HepG2 (cell line): Measurements from ENCODE around the gene CFAP90. TPM values are rescaled to one million over a fixed set of nuclear protein-coding genes. Genes with fewer than 3 reads are reported as not detected.

ENCODE experiments used
- AHR ChIP-seq: IDR thresholded peaks from 2 replicates; pipeline ENCODE4 v1.6.1; 2018; ENCODE audit warnings: missing genetic modification reagents, missing compliant biosample characterization
- ARNT ChIP-seq: fragments of 450-650 bp; IDR thresholded peaks from 2 replicates; pipeline ENCODE4 v1.6.1; 2017
- CENPT ChIP-seq: sonication (generic); formaldehyde crosslinking; IDR thresholded peaks from 2 replicates; pipeline ENCODE4 v1.8.0; 2022; ENCODE audit warnings: low read depth, mild to moderate bottlenecking, moderate library complexity, missing genetic modification reagents
- DR1 ChIP-seq: sonication (generic); formaldehyde crosslinking; IDR thresholded peaks from 2 replicates; pipeline ENCODE4 v1.8.0; 2021; ENCODE audit warnings: mild to moderate bottlenecking, missing genetic modification reagents, inconsistent platforms
- ETV5 ChIP-seq: IDR thresholded peaks from 2 replicates; pipeline ENCODE4 v1.6.1; 2018; ENCODE audit warnings: missing biosample characterization, missing genetic modification reagents, inconsistent platforms, borderline replicate concordance
- GABPB1 ChIP-seq: IDR thresholded peaks from 2 replicates; pipeline ENCODE4 v1.6.1; 2016; ENCODE audit warnings: mild to moderate bottlenecking, missing genetic modification reagents, moderate library complexity, missing compliant biosample characterization
- GZF1 ChIP-seq: sonication (generic); formaldehyde crosslinking; IDR thresholded peaks from 2 replicates; pipeline ENCODE4 v1.5.1; 2020; ENCODE audit warnings: mild to moderate bottlenecking, missing genetic modification reagents
- HDAC6 ChIP-seq: fragments of 200-600 bp; sonication (generic); IDR thresholded peaks from 2 replicates; pipeline ENCODE4 v1.7.0; 2017; ENCODE audit warnings: mild to moderate bottlenecking, antibody characterized with exemption, low read length, low read depth
- HNRNPL ChIP-seq: fragments of 200-400 bp; formaldehyde crosslinking; IDR thresholded peaks from 2 replicates; pipeline ENCODE4 v1.6.1; 2017; ENCODE audit warnings: mild to moderate bottlenecking, low read depth, low read length
- KDM3A ChIP-seq: IDR thresholded peaks from 2 replicates; pipeline ENCODE4 v1.6.1; 2018; ENCODE audit warnings: low read depth, missing compliant biosample characterization
- NAIF1 ChIP-seq: sonication (generic); formaldehyde crosslinking; IDR thresholded peaks from 2 replicates; pipeline ENCODE4 v1.5.0; 2020; ENCODE audit warnings: mild to moderate bottlenecking, missing genetic modification reagents, borderline replicate concordance
- NFE2L2 ChIP-seq: fragments of 150-350 bp; IDR thresholded peaks from 2 replicates; pipeline ENCODE4 v1.6.1; 2014; ENCODE audit warnings: low read length
- PHF8 ChIP-seq: sonication (generic); formaldehyde crosslinking; IDR thresholded peaks from 2 replicates; pipeline ENCODE4 v1.5.0; 2020; ENCODE audit warnings: missing genetic modification reagents
- PRMT3 ChIP-seq: sonication (generic); formaldehyde crosslinking; IDR thresholded peaks from 2 replicates; pipeline ENCODE4 v1.8.1; 2022; ENCODE audit warnings: low read depth, mild to moderate bottlenecking, moderate library complexity, missing genetic modification reagents, borderline replicate concordance
- SALL2 ChIP-seq: sonication (generic); formaldehyde crosslinking; IDR thresholded peaks from 2 replicates; pipeline ENCODE4 v1.8.1; 2023; ENCODE audit warnings: mild to moderate bottlenecking, missing genetic modification reagents, inconsistent platforms
- SP140L ChIP-seq: sonication (generic); formaldehyde crosslinking; IDR thresholded peaks from 2 replicates; pipeline ENCODE4 v1.4.0; 2020; ENCODE audit warnings: missing genetic modification reagents, borderline replicate concordance
- THRA ChIP-seq: sonication (generic); formaldehyde crosslinking; IDR thresholded peaks from 2 replicates; pipeline ENCODE4 v1.4.0; 2020; ENCODE audit warnings: missing genetic modification reagents, borderline replicate concordance
- ZBTB7B ChIP-seq: sonication (generic); formaldehyde crosslinking; IDR thresholded peaks from 2 replicates; pipeline ENCODE4 v1.4.0; 2020; ENCODE audit warnings: missing genetic modification reagents
- ZFP41 ChIP-seq: sonication (generic); formaldehyde crosslinking; IDR thresholded peaks from 2 replicates; pipeline ENCODE4 v1.4.0; 2020; ENCODE audit warnings: mild to moderate bottlenecking, missing genetic modification reagents, borderline replicate concordance
- ZNF17 ChIP-seq: sonication (generic); formaldehyde crosslinking; IDR thresholded peaks from 2 replicates; pipeline ENCODE4 v1.5.0; 2020; ENCODE audit warnings: mild to moderate bottlenecking, missing genetic modification reagents
- ZNF251 ChIP-seq: sonication (generic); formaldehyde crosslinking; IDR thresholded peaks from 2 replicates; pipeline ENCODE4 v1.9.0; 2021; ENCODE audit warnings: mild to moderate bottlenecking, missing genetic modification reagents
- ZNF264 ChIP-seq: sonication (generic); formaldehyde crosslinking; IDR thresholded peaks from 2 replicates; pipeline ENCODE4 v1.4.0; 2020; ENCODE audit warnings: missing genetic modification reagents
- ZNF275 ChIP-seq: sonication (generic); formaldehyde crosslinking; IDR thresholded peaks from 2 replicates; pipeline ENCODE4 v1.8.0; 2022; ENCODE audit warnings: missing genetic modification reagents, mild to moderate bottlenecking, inconsistent platforms, borderline replicate concordance
- ZNF331 ChIP-seq: sonication (generic); formaldehyde crosslinking; IDR thresholded peaks from 2 replicates; pipeline ENCODE4 v1.4.0; 2020; ENCODE audit warnings: missing genetic modification reagents
- ZNF441 ChIP-seq: sonication (generic); formaldehyde crosslinking; IDR thresholded peaks from 2 replicates; pipeline ENCODE4 v1.7.0; 2021; ENCODE audit warnings: missing genetic modification reagents, borderline replicate concordance
- ZNF569 ChIP-seq: sonication (generic); formaldehyde crosslinking; IDR thresholded peaks from 2 replicates; pipeline ENCODE4 v1.5.0; 2020; ENCODE audit warnings: mild to moderate bottlenecking, missing genetic modification reagents, moderate library complexity, borderline replicate concordance
- ZNF570 ChIP-seq: sonication (generic); formaldehyde crosslinking; IDR thresholded peaks from 2 replicates; pipeline ENCODE4 v1.4.0; 2020; ENCODE audit warnings: mild to moderate bottlenecking, missing genetic modification reagents, borderline replicate concordance
- ZNF607 ChIP-seq: sonication (generic); formaldehyde crosslinking; IDR thresholded peaks from 2 replicates; pipeline ENCODE4 v1.5.1; 2020; ENCODE audit warnings: missing genetic modification reagents, mild to moderate bottlenecking, borderline replicate concordance
- ZZZ3 ChIP-seq: sonication (generic); formaldehyde crosslinking; IDR thresholded peaks from 2 replicates; pipeline ENCODE4 v1.4.0; 2020; ENCODE audit warnings: missing genetic modification reagents, mild to moderate bottlenecking, borderline replicate concordance
- polyA plus RNA-seq, 8 experiments: library from polyadenylated mRNA; depleted of rRNA in 3 of 8; stranded (reverse) in 7 of 8; unstranded in 1 of 8; fragments of >200 nt; fragmentation: Illumina TruSeq in 4 of 8; extraction: Trizol in 4 of 8; gene quantifications; 2 replicates each; pipeline versions ENCODE4 v1.2.1 to v1.2.3, GENCODE V29; 2011 to 2016; ENCODE audit warnings: low read depth in 4 of 8, missing spikeins in 1 of 8, mixed read lengths in 1 of 8; ENCODE audit not compliant: insufficient read depth in 1 of 8
- total RNA-seq, 5 experiments: library from RNA; depleted of rRNA; stranded (reverse); fragments of >200 nt; fragmentation: Illumina TruSeq; extraction: Trizol; gene quantifications; 2 replicates each; pipeline ENCODE4 v1.2.3, GENCODE V29; 2016; ENCODE audit warnings: low read depth in 1 of 5
- TF ChIP-seq, protein P1 (sequence below): sonication (generic); formaldehyde crosslinking; IDR thresholded peaks from 2 replicates; pipeline ENCODE4 v1.4.0; 2020; ENCODE audit warnings: mild to moderate bottlenecking, low read depth, missing genetic modification reagents

The CFAP90 gene
- total and polyA plus RNA-seq, 2 of the 13 experiments (the other 11 are each of a cell fraction or from before 2014, with no cell fraction given), result 0.11 TPM; not detected in 1

- TF ChIP-seq ZNF570 (CRISPR knock-in tag) (no peak; the same call in 1 of the 2 replicates), NFE2L2 (no peak), ETV5 (CRISPR knock-in tag) (no peak), ZNF251 (CRISPR knock-in tag) (no peak), SALL2 (CRISPR knock-in tag) (no peak), ZNF607 (no peak), DR1 (0 out of 2 replicates have a peak, but pooled peaks have one; percentile 50), ZNF275 (CRISPR knock-in tag) (no peak), ZFP41 (CRISPR knock-in tag) (no peak), HDAC6 (no peak), ZNF569 (no peak), ZNF331 (peak; percentile 17; the same call in 1 of the 2 replicates), ZNF441 (no peak), GABPB1 (CRISPR knock-in tag) (peak; percentile 89), AHR (CRISPR knock-in tag) (no peak), SP140L (CRISPR knock-in tag) (no peak), NAIF1 (peak; percentile 38; the same call in 1 of the 2 replicates), CENPT (CRISPR knock-in tag) (no peak), HNRNPL (no peak; the same call in none of the 2 replicates), ZNF264 (CRISPR knock-in tag) (0 out of 2 replicates have a peak, but pooled peaks have one; percentile 33), PHF8 (CRISPR knock-in tag) (peak; percentile 81), ZNF17 (CRISPR knock-in tag) (no peak), THRA (CRISPR knock-in tag) (no peak), ZZZ3 (CRISPR knock-in tag) (peak; percentile 67; the same call in 1 of the 2 replicates), ZBTB7B (peak; percentile 99), KDM3A (peak; percentile 21; the same call in 1 of the 2 replicates), PRMT3 (CRISPR knock-in tag) (no peak), GZF1 (no peak), ARNT (no peak)
- TF ChIP-seq, protein P1, sequence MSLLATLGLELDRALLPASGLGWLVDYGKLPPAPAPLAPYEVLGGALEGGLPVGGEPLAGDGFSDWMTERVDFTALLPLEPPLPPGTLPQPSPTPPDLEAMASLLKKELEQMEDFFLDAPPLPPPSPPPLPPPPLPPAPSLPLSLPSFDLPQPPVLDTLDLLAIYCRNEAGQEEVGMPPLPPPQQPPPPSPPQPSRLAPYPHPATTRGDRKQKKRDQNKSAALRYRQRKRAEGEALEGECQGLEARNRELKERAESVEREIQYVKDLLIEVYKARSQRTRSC, result no peak
Measured at GRCh38 chr5:7868773-7869473, 18.0 kb upstream of the CFAP90 start, which contains the start of the genes FASTKD3 and MTRR (continued).
